ENCODE results near the gene RUSF1. TPM values are rescaled to one million over a fixed set of nuclear protein-coding genes. Genes with fewer than 3 reads are reported as not detected.

The RUSF1 gene
- total and polyA plus RNA-seq, 9 of the 15 experiments (the other 6 are each of a cell fraction or from before 2014, with no cell fraction given), result 0.80 to 52.8 (median 27.6) TPM

GRCh38 chr16:31458844-31459686, 49.1 kb downstream of the RUSF1 start, which contains the start of gene ARMC5 (continued):
- peak; percentile 96 for TF ChIP-seq MGA (IDR thresholded peaks at IDR 0.05)
- TF ChIP-seq HCFC1 (IDR thresholded peaks at IDR 0.05; ENCODE audit: low read depth, low read length), result peak; percentile 93
- peak; percentile 98 for TF ChIP-seq L3MBTL2 (IDR thresholded peaks at IDR 0.05)
- no peak for TF ChIP-seq SNAPC5 (CRISPR knock-in tag; IDR thresholded peaks at IDR 0.05)
- TF ChIP-seq MEF2D (tag; conservative IDR thresholded peaks at IDR 0.05; ENCODE audit: low read depth), result no peak
- no peak for TF ChIP-seq TRIM24 (IDR thresholded peaks at IDR 0.05)
- peak; percentile 95 for TF ChIP-seq MTA1 (IDR thresholded peaks at IDR 0.05; ENCODE audit: borderline replicate concordance)
- TF ChIP-seq ZBTB26 (CRISPR knock-in tag; IDR thresholded peaks at IDR 0.05), result peak; percentile 77; the same call in 1 of the 2 replicates
- peak; percentile 75 for TF ChIP-seq ASH1L (IDR thresholded peaks at IDR 0.05; ENCODE audit: borderline replicate concordance, low read depth, partially characterized antibody)
- no peak for TF ChIP-seq MCM2 (IDR thresholded peaks at IDR 0.05; ENCODE audit: low read depth)
- no peak for TF ChIP-seq ZNF280A (IDR thresholded peaks at IDR 0.05; ENCODE audit: low read depth, partially characterized antibody)
- TF ChIP-seq SMARCA5 (IDR thresholded peaks at IDR 0.05), result peak; percentile 18; the same call in 1 of the 2 replicates
- TF ChIP-seq MAFG (tag; conservative IDR thresholded peaks at IDR 0.05), result no peak
- TF ChIP-seq ZEB2 (IDR thresholded peaks at IDR 0.05), result no peak

All from K562 (cell line).